Stimulated activated CD8-positive, alpha-beta memory T cell treated with anti-CD3 and anti-CD28 coated beads, Interleukin-15, amount 100 ng/mL, for 48 hours (primary cell): ENCODE measurements around the gene RGS9.

Source experiments
- DNase-seq, 2 donors: peaks; one replicate each; pipeline ENCODE4 v3.0.0-alpha.2; 2020; ENCODE audit warnings: low read depth in 2 of 2

RGS9 gene

GRCh38 chr17:65181237-65182061, 44.3 kb downstream of the RGS9 start:
- DNase-seq: peak; percentile 35 to 60

- no peak for DNase-seq
These were observed 45.1 kb downstream of the RGS9 start for GRCh38 chr17:65182233-65182632.

- no peak for DNase-seq
These were observed 46.6 kb downstream of the RGS9 start for GRCh38 chr17:65183736-65184135.

- DNase-seq: no peak
These were observed 47.2 kb downstream of the RGS9 start for GRCh38 chr17:65184235-65184959.

GRCh38 chr17:65185062-65185461, 47.9 kb downstream of the RGS9 start:
- no peak for DNase-seq

- DNase-seq: no peak
These were observed 48.7 kb downstream of the RGS9 start for GRCh38 chr17:65185668-65186382.

GRCh38 chr17:65190467-65191097, 53.4 kb downstream of the RGS9 start:
- no peak for DNase-seq

- no peak for DNase-seq
These were observed 54.9 kb downstream of the RGS9 start for GRCh38 chr17:65191811-65192740.

GRCh38 chr17:65193305-65193704, 56.1 kb downstream of the RGS9 start:
- DNase-seq: no peak

GRCh38 chr17:65193716-65194293, 56.6 kb downstream of the RGS9 start:
- no peak for DNase-seq

- no peak for DNase-seq
These were observed 57.6 kb downstream of the RGS9 start for GRCh38 chr17:65194670-65195334.

GRCh38 chr17:65195716-65196115, 58.5 kb downstream of the RGS9 start:
- no peak for DNase-seq

- DNase-seq: no peak
These were observed 59.4 kb downstream of the RGS9 start for GRCh38 chr17:65196617-65197016.

- no peak for DNase-seq
These were observed 60.0 kb downstream of the RGS9 start for GRCh38 chr17:65197201-65197600.

GRCh38 chr17:65198653-65199382, 61.6 kb downstream of the RGS9 start:
- no peak for DNase-seq

GRCh38 chr17:65201331-65201730, 64.2 kb downstream of the RGS9 start:
- DNase-seq: no peak

- DNase-seq: no peak
These were observed 65.8 kb downstream of the RGS9 start for GRCh38 chr17:65202844-65203571.

- no peak for DNase-seq
These were observed 66.8 kb downstream of the RGS9 start for GRCh38 chr17:65204001-65204400.

- DNase-seq: no peak
These were observed 68.5 kb downstream of the RGS9 start for GRCh38 chr17:65205655-65206054.
